Neuronal stem cell (in vitro differentiated cells): ENCODE data around the gene VOPP1.

Experiments used
- DNase-seq: peaks from one replicate; pipeline ENCODE4 v3.0.0-alpha.2; 2013; ENCODE audit warnings: low spot score
- H2AFZ ChIP-seq: one replicate; pipeline ENCODE4 v1.6.1; 2013; ENCODE audit warnings: mild to moderate bottlenecking, low read length, inconsistent platforms
- H2AK5ac ChIP-seq: 2 replicates; pipeline ENCODE4 v1.6.1; 2013; ENCODE audit warnings: low read depth, mild to moderate bottlenecking, inconsistent platforms, low read length, moderate library complexity, mixed read lengths
- H2BK120ac ChIP-seq: 2 replicates; pipeline ENCODE4 v1.6.1; 2013; ENCODE audit warnings: low read depth, mild to moderate bottlenecking, inconsistent platforms, low read length, moderate library complexity, mixed read lengths
- H2BK12ac ChIP-seq: one replicate; pipeline ENCODE4 v1.6.1; 2013; ENCODE audit warnings: low read length, inconsistent platforms
- H2BK15ac ChIP-seq: 2 replicates; pipeline ENCODE4 v1.6.1; 2013; ENCODE audit warnings: mild to moderate bottlenecking, low read length, inconsistent platforms, mixed read lengths
- H2BK5ac ChIP-seq: one replicate; pipeline ENCODE4 v1.6.1; 2013; ENCODE audit warnings: inconsistent platforms, mild to moderate bottlenecking, low read length, moderate library complexity
- H3K14ac ChIP-seq: one replicate; pipeline ENCODE4 v1.6.1; 2013; ENCODE audit warnings: low read length, inconsistent platforms
- H3K18ac ChIP-seq: 2 replicates; pipeline ENCODE4 v1.6.1; 2013; ENCODE audit warnings: low read length, inconsistent platforms
- H3K23ac ChIP-seq: 2 replicates; pipeline ENCODE4 v1.6.1; 2013; ENCODE audit warnings: low read depth, mild to moderate bottlenecking, mixed read lengths, low read length, inconsistent platforms; ENCODE audit not compliant: poor library complexity
- H3K27ac ChIP-seq: replicated peaks from 3 replicates; pipeline ENCODE4 v1.5.1; 2013; ENCODE audit warnings: low read length, inconsistent platforms
- H3K27me3 ChIP-seq, 3 experiments: 2 replicates each; pipeline ENCODE4 v1.6.1; 2013; ENCODE audit warnings: low read length in 3 of 3, mild to moderate bottlenecking in 2 of 3, inconsistent platforms in 1 of 3, low read depth in 1 of 3, mixed read lengths in 1 of 3, moderate library complexity in 1 of 3; ENCODE audit not compliant: control insufficient read depth in 3 of 3, insufficient read depth in 3 of 3
- H3K36me3 ChIP-seq, 2 donors: replicated peaks in 1 of 2; 2 replicates each; pipeline ENCODE4 v1.6.1; 2013; ENCODE audit warnings: low read length in 2 of 2; ENCODE audit not compliant: control insufficient read depth in 2 of 2, insufficient read depth in 2 of 2
- H3K4ac ChIP-seq: 2 replicates; pipeline ENCODE4 v1.6.1; 2013; ENCODE audit warnings: inconsistent platforms, mild to moderate bottlenecking, low read length, moderate library complexity
- H3K4me1 ChIP-seq, 2 donors: 1 replicate in 1 of 2; 2 replicates in 1 of 2; pipeline ENCODE4 v1.6.1; 2013; ENCODE audit warnings: low read length in 2 of 2, low read depth in 1 of 2; ENCODE audit not compliant: control insufficient read depth in 2 of 2, insufficient read depth in 1 of 2
- H3K4me2 ChIP-seq: one replicate; pipeline ENCODE4 v1.6.1; 2013; ENCODE audit warnings: mild to moderate bottlenecking, low read length, inconsistent platforms; ENCODE audit not compliant: insufficient read depth, poor library complexity, severe bottlenecking
- H3K4me3 ChIP-seq, 2 donors: 2 replicates each; pipeline ENCODE4 v1.5.1; 2013; ENCODE audit warnings: low read length in 2 of 2, mild to moderate bottlenecking in 2 of 2, inconsistent platforms in 1 of 2, moderate library complexity in 1 of 2
- H3K79me1 ChIP-seq: one replicate; pipeline ENCODE4 v1.6.1; 2013; ENCODE audit warnings: low read depth, mild to moderate bottlenecking, inconsistent platforms, low read length, moderate library complexity
- H3K9ac ChIP-seq: one replicate; pipeline ENCODE4 v1.6.1; 2013; ENCODE audit warnings: mild to moderate bottlenecking, low read depth, low read length, inconsistent platforms; ENCODE audit not compliant: poor library complexity
- H3K9me3 ChIP-seq, 2 donors: replicated peaks in 1 of 2; 2 replicates each; pipeline versions ENCODE3 to v1.6.1; 2013; ENCODE audit warnings: low read length in 2 of 2, mild to moderate bottlenecking in 2 of 2, inconsistent platforms in 1 of 2, low read depth in 1 of 2, mixed read lengths in 1 of 2, moderate library complexity in 1 of 2; ENCODE audit not compliant: control insufficient read depth in 2 of 2, insufficient read depth in 1 of 2
- H4K8ac ChIP-seq: one replicate; pipeline ENCODE4 v1.6.1; 2013; ENCODE audit warnings: low read depth, mild to moderate bottlenecking, inconsistent platforms, low read length, moderate library complexity
- H4K91ac ChIP-seq: one replicate; pipeline ENCODE4 v1.6.1; 2013; ENCODE audit warnings: low read length, low read depth, mild to moderate bottlenecking, inconsistent platforms; ENCODE audit not compliant: poor library complexity
- WGBS, 2 donors: extraction: QIAGEN DNeasy Blood & Tissue Kit; methylation state at CpG; one replicate each; pipeline ENCODE4 v1.1.7; 2013; ENCODE audit warnings: missing lambda C conversion rate in 2 of 2, mixed read lengths in 1 of 2; ENCODE audit not compliant: insufficient read length in 2 of 2, insufficient replicate concordance in 1 of 2; ENCODE audit errors: extremely low coverage in 2 of 2; 5-methylcytosine and 5-hydroxymethylcytosine counted together

The VOPP1 gene

GRCh38 chr7:55432506-55432905 lies 139.8 kb downstream of the VOPP1 start:
- Histone ChIP-seq H2AK5ac (no peak overlapping the region), H3K4me2 (no peak overlapping the region), H2AFZ (no peak overlapping the region), H3K9ac (no peak overlapping the region), H2BK15ac (no peak overlapping the region), H3K36me3 (peaks cover 0 to 15% of the 10 kb centered on the region in 2 donors), H2BK120ac (no peak overlapping the region), H3K4me3 (no peak overlapping the region), H3K79me1 (no peaks in the 10 kb centered on the region), H3K18ac (no peak overlapping the region), H2BK5ac (no peak overlapping the region), H4K8ac (no peak overlapping the region), H3K23ac (no peak overlapping the region), H3K14ac (no peak overlapping the region), H3K9me3 (no peaks in the 10 kb centered on the region), H3K27ac (no peak overlapping the region), H2BK12ac (no peak overlapping the region), H3K27me3 (no peaks in the 10 kb centered on the region), H3K4me1 (peaks cover 0 to 2% of the 10 kb centered on the region in 2 donors), H4K91ac (no peak overlapping the region), H3K4ac (no peak overlapping the region)
- WGBS, 2 donors = no CpG with 5 or more reads among the region's 3 CpGs
- DNase-seq = no peak

DNA sequence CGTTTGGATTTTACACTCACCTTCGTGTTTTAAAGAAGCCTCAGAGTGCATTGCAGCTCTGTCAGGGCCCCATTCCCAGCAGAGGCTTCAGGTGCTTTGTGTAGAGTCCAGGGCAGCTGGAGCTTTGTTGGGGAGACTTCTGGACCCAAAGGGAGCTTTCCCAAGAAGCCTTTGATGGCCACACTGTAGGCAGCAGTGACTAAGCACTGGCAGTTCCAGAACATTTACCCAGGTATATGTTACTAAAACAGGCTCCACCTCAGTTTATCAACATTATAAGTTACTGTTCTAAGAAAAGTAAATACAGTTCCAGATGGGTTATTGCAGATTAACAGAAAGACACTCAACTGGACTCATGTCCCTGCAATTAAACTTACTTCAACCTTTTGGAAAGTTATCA lies 140.4 kb downstream of the VOPP1 start:
- Histone ChIP-seq H3K4ac (no peak overlapping the region), H3K4me1 (peaks cover 0 to 2% of the 10 kb centered on the region in 2 donors), H3K79me1 (no peaks in the 10 kb centered on the region), H3K9ac (no peak overlapping the region), H4K8ac (no peak overlapping the region), H3K18ac (no peak overlapping the region), H3K4me3 (no peak overlapping the region), H2AFZ (no peak overlapping the region), H3K27ac (no peak overlapping the region), H2BK12ac (no peak overlapping the region), H2AK5ac (no peak overlapping the region), H3K23ac (no peak overlapping the region), H3K36me3 (peaks cover 0 to 15% of the 10 kb centered on the region in 2 donors), H2BK5ac (no peak overlapping the region), H3K9me3 (no peaks in the 10 kb centered on the region), H4K91ac (no peak overlapping the region), H3K14ac (no peak overlapping the region), H2BK15ac (no peak overlapping the region), H3K27me3 (no peaks in the 10 kb centered on the region), H3K4me2 (no peak overlapping the region), H2BK120ac (no peak overlapping the region)
- no CpG with 5 or more reads among the region's 2 CpGs for WGBS, 2 donors
- DNase-seq = no peak

DNA sequence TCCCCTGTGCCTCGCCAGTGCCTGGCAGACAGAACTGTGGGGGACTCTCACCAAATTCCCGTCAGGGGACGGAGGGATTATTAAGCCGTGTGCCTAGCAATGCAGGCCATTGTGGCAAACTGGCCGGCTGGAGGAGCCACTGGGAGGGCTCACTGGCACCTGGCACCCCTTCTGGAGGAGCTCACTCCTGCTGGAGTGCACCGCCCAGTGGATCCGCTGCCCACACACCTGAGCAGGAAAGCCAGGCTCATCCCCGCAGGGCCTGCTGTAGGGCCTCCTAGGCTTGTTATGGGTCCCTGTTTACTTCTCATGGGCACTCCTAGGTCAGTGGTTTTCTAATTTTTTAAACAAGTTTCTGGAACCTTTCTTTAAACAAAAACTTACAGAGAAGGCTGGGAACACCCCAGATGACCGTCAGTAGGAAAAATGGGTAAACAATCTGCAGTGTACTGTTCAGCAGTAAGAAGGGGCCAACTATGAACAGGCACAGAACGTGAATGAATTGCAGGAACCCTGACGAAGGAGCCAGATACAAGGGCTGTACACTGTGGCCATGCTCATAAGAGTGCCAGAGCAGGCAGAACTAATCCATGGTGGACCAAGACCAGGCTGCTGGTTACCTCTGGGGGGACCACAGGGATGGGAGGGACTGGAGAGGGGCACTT lies 142.3 kb downstream of the VOPP1 start:
- no CpG with 5 or more reads among the region's 11 CpGs for WGBS, 2 donors
- Histone ChIP-seq H2AK5ac (no peak overlapping the region), H4K8ac (no peak overlapping the region), H3K79me1 (no peaks in the 10 kb centered on the region), H3K4me3 (no peak overlapping the region), H3K9me3 (no peaks in the 10 kb centered on the region), H2BK15ac (no peak overlapping the region), H2BK5ac (no peak overlapping the region), H3K4me2 (no peak overlapping the region), H3K4me1 (peaks cover 0 to 2% of the 10 kb centered on the region in 2 donors), H3K27me3 (no peaks in the 10 kb centered on the region), H2BK12ac (no peak overlapping the region), H3K23ac (peak overlapping the region; percentile 26), H4K91ac (no peak overlapping the region), H3K9ac (no peak overlapping the region), H2BK120ac (no peak overlapping the region), H3K14ac (no peak overlapping the region), H3K27ac (no peak overlapping the region), H3K4ac (no peak overlapping the region), H2AFZ (no peak overlapping the region), H3K18ac (no peak overlapping the region), H3K36me3 (peaks cover 0 to 31% of the 10 kb centered on the region in 2 donors)
- no peak for DNase-seq

DNA sequence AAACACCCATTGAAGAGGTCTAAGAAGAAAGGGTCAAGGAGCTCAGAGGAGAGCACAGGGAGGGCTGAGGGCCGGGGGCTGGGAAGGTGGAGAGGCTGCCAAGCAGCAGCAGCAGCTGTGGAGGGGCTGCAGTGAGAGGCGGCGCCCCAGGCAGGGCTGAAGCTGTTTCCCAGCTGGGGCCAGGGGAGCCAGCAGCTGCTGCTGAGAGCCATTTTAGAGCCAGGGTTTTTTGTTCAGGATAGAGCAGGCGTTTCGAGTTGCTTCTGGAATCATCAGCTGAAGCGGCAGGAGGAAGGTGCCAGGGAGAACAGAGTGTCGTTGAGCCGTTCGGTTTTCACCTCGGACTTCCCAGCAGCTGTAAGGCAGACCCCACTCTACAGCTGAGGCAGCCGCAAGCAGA lies 144.5 kb downstream of the VOPP1 start:
- Histone ChIP-seq H3K4ac (no peak overlapping the region), H3K4me1 (peaks cover 6 to 12% of the 10 kb centered on the region in 2 donors), H3K79me1 (no peaks in the 10 kb centered on the region), H3K27me3 (no peaks in the 10 kb centered on the region), H3K4me2 (no peak overlapping the region), H2BK12ac (no peak overlapping the region), H3K9ac (no peak overlapping the region), H3K4me3 (no peak overlapping the region), H4K91ac (no peak overlapping the region), H3K14ac (no peak overlapping the region), H3K36me3 (peaks cover 0 to 32% of the 10 kb centered on the region in 2 donors), H2AFZ (no peak overlapping the region), H3K27ac (no peak overlapping the region), H2AK5ac (no peak overlapping the region), H3K18ac (peak overlapping the region; percentile 81), H3K9me3 (no peaks in the 10 kb centered on the region), H2BK120ac (no peak overlapping the region), H2BK15ac (no peak overlapping the region), H4K8ac (no peak overlapping the region), H2BK5ac (no peak overlapping the region), H3K23ac (no peak overlapping the region)
- WGBS, 2 donors = no CpG with 5 or more reads among the region's 11 CpGs
- no peak for DNase-seq
